NCI-H2171 (cell line): Measurements from ENCODE around the gene GDPD1.
"Not testable (repeated sequence)": the region's sequence is repeated elsewhere in the genome, so short reads cannot be mapped to it uniquely, and the experiment has no call there.

ENCODE experiments used
- DNase-seq: peaks from one replicate; lab custom pipeline; 2025; lab: John Stamatoyannopoulos, UW

GDPD1 gene

DNA sequence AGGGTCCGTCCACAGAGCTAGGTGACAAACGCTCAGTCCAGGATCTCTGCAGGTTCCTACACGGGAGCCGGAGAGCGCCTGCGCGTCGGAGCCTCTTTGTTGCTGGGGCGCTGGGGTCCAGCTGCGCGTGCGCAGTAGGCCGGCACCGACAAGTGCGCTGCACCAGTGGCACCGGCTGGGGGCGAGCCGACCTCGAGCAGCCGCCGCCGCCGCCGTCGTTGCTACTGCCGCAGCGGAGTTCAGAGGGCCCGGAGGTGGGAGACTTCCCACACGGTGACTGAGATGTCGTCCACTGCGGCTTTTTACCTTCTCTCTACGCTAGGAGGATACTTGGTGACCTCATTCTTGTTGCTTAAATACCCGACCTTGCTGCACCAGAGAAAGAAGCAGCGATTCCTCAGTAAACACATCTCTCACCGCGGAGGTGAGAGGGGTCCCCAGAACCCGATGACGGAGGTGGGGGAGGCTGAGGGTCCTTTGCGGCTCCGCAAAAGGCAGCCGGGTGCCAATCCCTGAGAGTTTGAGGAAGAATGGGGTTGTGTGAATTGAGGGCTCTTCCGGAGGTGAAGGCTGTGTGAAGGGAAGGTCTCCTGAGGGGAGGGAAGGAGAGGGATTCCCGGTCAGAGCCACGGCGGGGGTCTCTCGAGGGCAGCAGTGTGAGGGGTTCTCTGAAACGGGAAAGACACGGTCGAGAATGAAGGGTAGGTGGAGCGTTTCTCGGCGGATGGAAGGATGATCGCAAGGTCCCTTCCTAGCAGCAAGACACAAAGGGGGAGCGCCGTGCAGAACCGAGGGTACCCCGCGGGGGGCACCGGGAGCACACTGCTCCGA lies at the start of gene GDPD1:
Gene GDPD1, plus strand, starts transcription at position 184 of the 831 bp plus-strand sequence. Its CDS starts 99 bp downstream, at position 283.
- DNase-seq, result peak; percentile 96

- DNase-seq, result no peak
Measured at GRCh38 chr17:59172436-59173004, 47.8 kb upstream of the GDPD1 start.

GRCh38 chr17:59174671-59175070 lies 45.6 kb upstream of the GDPD1 start:
- no peak for DNase-seq

- no peak for DNase-seq
Measured at GRCh38 chr17:59175076-59175475, 45.2 kb upstream of the GDPD1 start.

DNA sequence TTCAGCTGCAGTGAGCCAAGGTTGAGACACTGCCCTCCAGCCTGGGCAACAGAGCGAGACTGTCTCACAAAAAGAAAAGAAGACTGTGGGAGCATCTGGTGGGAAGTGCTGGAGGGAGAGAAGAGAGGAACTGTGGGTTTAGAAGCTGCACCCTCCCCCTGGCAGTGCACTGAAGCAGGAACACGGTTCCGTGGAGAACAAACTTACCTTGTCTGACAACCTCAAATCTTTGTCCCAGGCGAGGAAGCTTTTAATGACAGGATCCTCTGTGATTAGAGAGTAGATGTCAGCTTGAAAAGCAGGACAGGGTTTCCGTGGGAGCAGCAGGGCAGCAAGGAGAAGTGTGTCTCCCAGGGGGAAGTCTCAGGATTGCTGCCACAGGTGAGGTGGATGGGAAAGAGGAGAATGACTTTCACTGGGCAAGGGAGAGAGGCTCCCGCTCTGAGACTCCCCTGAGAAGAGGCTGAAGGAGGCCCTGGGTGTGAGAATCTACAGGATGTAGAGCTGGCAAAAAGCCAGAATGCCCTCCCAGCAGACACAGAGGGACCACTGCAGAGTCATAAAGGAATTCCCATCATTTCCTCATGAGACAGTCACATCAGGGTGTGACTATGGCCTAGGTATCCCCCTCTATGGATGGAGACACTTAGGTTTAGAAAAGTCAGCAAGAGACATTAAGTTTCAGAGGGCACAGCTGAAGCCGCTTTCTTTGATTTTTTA lies 41.9 kb upstream of the GDPD1 start:
- DNase-seq, result no peak

GRCh38 chr17:59179601-59180000 lies 40.7 kb upstream of the GDPD1 start:
- not testable (repeated sequence) for DNase-seq

DNA sequence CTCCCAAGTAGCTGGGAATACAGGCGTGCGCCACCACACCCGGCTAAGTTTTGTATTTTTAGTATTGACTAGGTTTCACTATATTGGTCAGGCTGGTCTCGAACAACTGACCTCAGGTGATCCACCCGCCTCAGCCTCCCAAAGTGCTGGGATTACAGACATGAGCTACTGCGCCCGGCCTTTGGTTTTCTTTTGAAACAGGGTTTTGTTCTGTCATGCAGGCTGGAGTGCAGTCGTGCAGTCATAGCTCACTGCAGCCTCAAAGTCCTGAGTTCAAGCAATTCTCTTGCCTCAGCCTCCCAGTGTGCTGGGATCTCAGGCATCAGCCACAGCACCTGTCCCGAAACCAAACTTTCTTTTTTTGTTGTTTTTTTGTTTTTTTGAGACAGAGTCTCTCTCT lies 39.7 kb upstream of the GDPD1 start:
- no peak for DNase-seq

DNA sequence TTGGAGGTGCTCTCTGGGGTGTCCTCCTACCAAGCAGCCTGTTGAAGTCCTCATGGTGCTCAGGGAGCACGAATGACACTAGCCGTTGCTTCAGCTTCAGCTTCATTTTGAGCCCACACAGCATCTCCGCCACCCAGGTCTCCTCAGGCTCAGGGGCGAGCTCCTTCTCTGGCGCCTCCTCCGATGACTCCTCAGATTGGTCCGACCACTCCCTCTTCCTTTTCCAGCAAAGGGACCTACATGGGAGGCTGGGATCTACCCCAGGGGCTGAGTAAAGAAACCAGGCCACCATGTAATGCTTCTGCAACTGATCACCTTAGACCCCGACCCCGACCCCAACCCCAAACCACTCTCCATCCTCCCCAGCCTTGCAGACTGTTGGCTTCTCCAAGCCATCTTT lies 38.8 kb upstream of the GDPD1 start:
- no peak for DNase-seq

DNA sequence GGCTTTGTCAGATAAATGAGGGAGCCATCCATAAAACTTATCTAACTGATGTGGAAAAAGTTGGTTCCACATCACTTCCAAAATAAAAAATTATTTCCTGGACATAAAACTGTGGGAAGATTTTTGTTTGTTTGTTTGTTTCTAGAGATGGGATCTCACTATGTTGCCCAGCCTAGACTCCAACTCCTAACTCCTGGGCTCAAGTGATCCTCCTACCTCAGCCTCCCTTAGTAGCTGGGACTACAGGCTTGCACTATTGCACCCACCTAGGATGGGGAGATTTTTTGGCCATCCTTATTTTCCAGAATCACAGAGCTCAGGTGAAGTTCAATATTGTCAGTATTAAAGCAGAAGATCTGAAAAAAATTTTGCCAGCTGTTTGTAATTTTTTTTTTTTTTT lies 34.3 kb upstream of the GDPD1 start:
- no peak for DNase-seq

DNA sequence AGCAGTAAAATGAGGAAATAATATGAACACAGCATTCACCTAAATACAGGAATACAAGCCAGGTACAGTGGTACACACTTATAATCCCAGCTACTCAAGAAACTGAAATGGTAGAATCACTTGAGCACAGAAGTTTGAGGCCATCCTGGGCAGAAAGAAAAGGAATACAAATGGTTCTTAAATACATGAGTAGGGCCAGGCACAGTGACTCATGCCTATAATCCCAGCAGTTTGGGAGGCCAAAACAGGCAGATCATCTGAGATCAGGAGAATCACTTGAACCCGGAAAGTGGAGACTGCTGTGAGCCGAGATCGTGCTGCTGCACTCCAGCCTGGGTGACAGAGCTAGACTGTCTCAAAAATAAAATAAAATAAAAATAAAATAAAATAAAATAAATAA lies 33.5 kb upstream of the GDPD1 start:
- no peak for DNase-seq

DNA sequence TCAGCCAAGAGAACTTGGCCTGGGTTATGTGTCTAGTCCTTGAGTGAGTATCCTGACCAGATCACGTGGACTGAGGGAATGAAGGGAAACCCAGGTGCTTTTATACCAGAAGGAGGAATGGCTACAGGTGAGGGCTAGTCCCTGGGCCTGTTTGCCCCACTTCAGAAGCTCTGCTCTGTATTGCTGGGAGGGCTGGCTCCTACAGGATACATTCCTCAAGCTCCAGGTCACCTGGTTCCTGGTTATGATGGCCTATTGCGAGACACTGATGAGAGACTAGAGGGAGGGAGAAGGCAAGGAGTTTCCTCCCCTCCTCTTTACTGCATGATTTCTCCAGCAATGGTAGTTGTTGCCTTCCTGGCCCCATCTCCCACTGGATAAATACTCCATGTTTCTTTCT lies 29.5 kb upstream of the GDPD1 start:
- DNase-seq, result no peak

DNA sequence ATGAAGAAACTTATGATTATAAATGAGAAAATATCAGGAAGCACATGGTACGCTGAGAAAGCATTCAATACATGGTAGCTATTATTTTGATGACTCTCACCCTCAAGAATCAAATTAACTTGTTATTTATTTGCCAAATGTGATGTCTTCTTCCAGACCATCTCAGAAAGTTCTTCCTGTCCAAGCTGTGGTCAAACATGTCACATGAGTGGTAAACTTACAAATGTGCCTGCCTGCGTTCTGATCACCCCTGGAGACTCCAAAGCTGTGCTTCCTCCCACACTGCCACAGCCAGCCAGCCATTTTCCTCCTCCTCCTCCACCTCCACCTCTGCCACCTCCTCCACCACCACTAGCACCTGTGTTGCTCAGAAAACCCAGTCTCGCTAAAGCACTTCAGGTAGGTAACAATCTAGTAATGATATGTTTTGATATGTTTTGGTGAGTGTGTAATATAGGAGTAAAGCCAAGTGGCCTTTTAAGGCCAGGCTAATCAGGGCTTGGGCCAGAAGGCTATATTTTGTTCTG lies 26.9 kb upstream of the GDPD1 start:
- DNase-seq, result no peak

DNA sequence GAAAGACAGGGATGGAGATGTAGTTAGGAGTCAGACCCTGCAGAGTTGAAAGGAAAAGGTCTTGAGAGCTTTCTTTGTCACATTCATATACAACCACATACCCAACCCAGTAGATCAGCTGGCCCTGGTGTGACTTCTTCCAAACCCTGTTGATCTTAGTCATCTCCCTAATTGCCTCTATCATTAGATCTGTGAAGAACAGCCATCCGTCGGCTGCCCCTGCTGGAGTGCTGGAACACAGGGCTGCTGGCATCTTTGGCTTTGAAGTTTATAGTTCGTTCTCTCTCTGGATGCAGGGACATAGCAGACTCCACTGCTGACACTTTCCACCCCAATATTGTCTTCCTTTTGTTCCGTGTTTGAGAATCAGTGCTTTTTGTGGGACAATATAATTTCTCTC lies 20.9 kb upstream of the GDPD1 start:
- no peak for DNase-seq

GRCh38 chr17:59202320-59202719 lies 18.0 kb upstream of the GDPD1 start:
- DNase-seq, result no peak

- DNase-seq, result no peak
Measured at GRCh38 chr17:59219370-59219769, 941 bp upstream of the GDPD1 start.

GRCh38 chr17:59219992-59220327 lies 351 bp upstream of the GDPD1 start:
- DNase-seq, result no peak

- no peak for DNase-seq
Measured at GRCh38 chr17:59221159-59221847, 992 bp downstream of the GDPD1 start.

- no peak for DNase-seq
Measured at GRCh38 chr17:59223813-59224212, 3.5 kb downstream of the GDPD1 start.

- not testable (repeated sequence) for DNase-seq
Measured at GRCh38 chr17:59228588-59228987, 8.3 kb downstream of the GDPD1 start.

DNA sequence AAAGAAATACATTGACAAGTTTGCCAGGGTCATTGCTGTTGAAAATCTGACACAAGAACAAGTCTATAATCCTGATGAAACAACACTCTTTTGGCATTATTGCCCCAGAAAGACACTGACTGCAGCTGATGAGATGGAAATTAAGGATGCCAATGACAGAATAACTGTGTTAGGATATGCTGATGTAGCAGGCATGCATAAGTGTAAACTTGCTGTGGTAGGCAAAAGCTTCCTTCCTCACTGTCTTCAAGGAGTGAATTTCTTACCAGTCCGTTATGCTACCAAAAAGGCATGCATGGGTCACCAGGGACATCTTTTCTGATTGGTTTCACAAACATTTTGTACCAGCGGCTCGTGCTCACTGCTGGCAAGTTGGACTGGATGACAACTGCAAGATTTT lies 10.5 kb downstream of the GDPD1 start:
- DNase-seq, result no peak

GRCh38 chr17:59234631-59235030 lies 14.3 kb downstream of the GDPD1 start:
- DNase-seq, result no peak

DNA sequence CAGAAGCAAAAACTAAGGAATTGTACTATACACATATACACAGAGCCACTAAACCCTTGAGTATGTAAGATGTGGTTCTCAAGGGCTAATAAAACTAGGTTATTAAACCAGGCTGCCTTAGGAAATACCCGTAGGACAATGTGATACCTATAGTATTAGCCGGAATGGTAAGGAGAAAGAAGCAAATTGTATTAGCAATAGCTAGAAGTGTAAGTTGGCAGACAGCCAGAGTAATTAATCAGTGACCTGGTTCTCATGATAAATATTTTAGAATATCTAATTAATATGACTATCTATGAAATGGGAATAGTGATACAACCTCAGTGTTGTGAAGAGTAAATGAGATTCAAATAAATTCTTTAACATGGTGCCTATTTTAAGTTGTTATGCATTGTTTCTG lies 18.6 kb downstream of the GDPD1 start:
- DNase-seq, result no peak
